Liver (tissue), 3 donors: ENCODE measurements around the gene AKR1C2.
"Not testable (repeated sequence)": the region's sequence is repeated elsewhere in the genome, so short reads cannot be mapped to it uniquely, and the experiment has no call there.

Experiments
- ATF3 ChIP-seq: IDR thresholded peaks from 2 replicates; pipeline ENCODE4 v1.6.1; 2016; ENCODE audit warnings: antibody characterized with exemption
- CTCF ChIP-seq: fragments of 150-350 bp; IDR thresholded peaks from 2 replicates; pipeline ENCODE4 v1.5.1; 2017; ENCODE audit warnings: improper control_type of control experiment, low read depth, low read length; ENCODE audit not compliant: missing input control
- EGR1 ChIP-seq, 2 donors: IDR thresholded peaks; 2 replicates each; pipeline ENCODE4 v1.6.1; 2016 to 2018; ENCODE audit warnings: antibody characterized with exemption in 2 of 2, low read depth in 2 of 2
- FOXA1 ChIP-seq: IDR thresholded peaks from 2 replicates; pipeline ENCODE4 v1.6.1; 2016; ENCODE audit warnings: antibody characterized with exemption
- GABPA ChIP-seq, 2 donors: IDR thresholded peaks in 1 of 2; conservative IDR thresholded peaks in 1 of 2; 2 replicates each; pipeline ENCODE4 v1.6.1; 2016; ENCODE audit warnings: antibody characterized with exemption in 2 of 2, mild to moderate bottlenecking in 1 of 2, moderate library complexity in 1 of 2
- JUND ChIP-seq, 2 donors: IDR thresholded peaks; 2 replicates each; pipeline ENCODE4 v1.6.1; 2016; ENCODE audit warnings: antibody characterized with exemption in 2 of 2
- MAX ChIP-seq: IDR thresholded peaks from 2 replicates; pipeline ENCODE4 v1.6.1; 2016; ENCODE audit warnings: antibody characterized with exemption
- RAD21 ChIP-seq, 2 donors: IDR thresholded peaks; 2 replicates each; pipeline ENCODE4 v1.6.1; 2016; ENCODE audit warnings: antibody characterized with exemption in 2 of 2, mild to moderate bottlenecking in 2 of 2
- REST ChIP-seq: IDR thresholded peaks from 2 replicates; pipeline ENCODE4 v1.6.1; 2016; ENCODE audit warnings: antibody characterized with exemption, mild to moderate bottlenecking
- RXRA ChIP-seq, 2 donors: IDR thresholded peaks; 2 replicates each; pipeline ENCODE4 v1.6.1; 2017 to 2018; ENCODE audit warnings: antibody characterized with exemption in 2 of 2, mild to moderate bottlenecking in 1 of 2
- SP1 ChIP-seq: IDR thresholded peaks from 2 replicates; pipeline ENCODE4 v1.6.1; 2018; ENCODE audit warnings: antibody characterized with exemption, mild to moderate bottlenecking
- TAF1 ChIP-seq: conservative IDR thresholded peaks from 2 replicates; pipeline ENCODE4 v1.6.1; 2016; ENCODE audit warnings: antibody characterized with exemption, mild to moderate bottlenecking
- YY1 ChIP-seq: IDR thresholded peaks from 2 replicates; pipeline ENCODE4 v1.6.1; 2016; ENCODE audit warnings: antibody characterized with exemption, mild to moderate bottlenecking
- ZBTB33 ChIP-seq: IDR thresholded peaks from 2 replicates; pipeline ENCODE4 v1.6.1; 2016; ENCODE audit warnings: antibody characterized with exemption
- donor health status: healthy.
- donor health status: healthy.

GRCh38 chr10:4962876-4963814, 40.5 kb downstream of the AKR1C2 start, which contains the start of gene AKR1C1:
- TF ChIP-seq ZBTB33; MAX; CTCF; GABPA (IDR thresholded peaks at IDR 0.05 in 1 of 2, conservative IDR thresholded peaks at IDR 0.05 in 1 of 2); JUND (IDR thresholded peaks at IDR 0.05); RXRA (IDR thresholded peaks at IDR 0.05); EGR1 (IDR thresholded peaks at IDR 0.05; ENCODE audit: low read depth in 2 of 2); ATF3; FOXA1: not testable (repeated sequence)
- TF ChIP-seq YY1 (peak; percentile 29), REST (peak; percentile 92), TAF1 (peak; percentile 94), RAD21 (IDR thresholded peaks at IDR 0.05) (peak in 1 of 2 donors; percentile 10), SP1 (peak; percentile 23)
